ENCODE measurements around the gene AKIRIN1.

DNA sequence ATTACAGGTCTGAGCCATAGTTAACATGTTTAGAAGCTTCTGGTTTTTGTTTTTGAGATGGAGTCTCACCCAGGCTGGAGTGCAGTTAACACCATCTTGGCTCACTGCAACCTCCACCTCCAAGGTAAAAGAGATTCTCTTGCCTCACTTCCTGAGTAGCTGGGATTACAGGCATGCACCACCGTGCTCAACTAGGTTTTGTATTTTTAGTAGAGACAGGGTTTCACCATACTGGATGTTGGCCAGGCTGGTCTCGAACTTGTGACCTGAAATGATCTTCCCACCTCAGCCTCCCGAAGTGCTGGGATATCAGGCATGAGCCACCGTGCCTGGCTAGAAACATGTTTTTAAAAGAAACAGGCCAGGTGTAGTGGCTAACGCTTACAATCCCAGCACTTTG is 45.6 kb downstream of the AKIRIN1 start:
- TF ChIP-seq POLR2A (IDR thresholded peaks at IDR 0.05; ENCODE audit: low read depth, low read length): no peak
- TF ChIP-seq, protein P1, sequence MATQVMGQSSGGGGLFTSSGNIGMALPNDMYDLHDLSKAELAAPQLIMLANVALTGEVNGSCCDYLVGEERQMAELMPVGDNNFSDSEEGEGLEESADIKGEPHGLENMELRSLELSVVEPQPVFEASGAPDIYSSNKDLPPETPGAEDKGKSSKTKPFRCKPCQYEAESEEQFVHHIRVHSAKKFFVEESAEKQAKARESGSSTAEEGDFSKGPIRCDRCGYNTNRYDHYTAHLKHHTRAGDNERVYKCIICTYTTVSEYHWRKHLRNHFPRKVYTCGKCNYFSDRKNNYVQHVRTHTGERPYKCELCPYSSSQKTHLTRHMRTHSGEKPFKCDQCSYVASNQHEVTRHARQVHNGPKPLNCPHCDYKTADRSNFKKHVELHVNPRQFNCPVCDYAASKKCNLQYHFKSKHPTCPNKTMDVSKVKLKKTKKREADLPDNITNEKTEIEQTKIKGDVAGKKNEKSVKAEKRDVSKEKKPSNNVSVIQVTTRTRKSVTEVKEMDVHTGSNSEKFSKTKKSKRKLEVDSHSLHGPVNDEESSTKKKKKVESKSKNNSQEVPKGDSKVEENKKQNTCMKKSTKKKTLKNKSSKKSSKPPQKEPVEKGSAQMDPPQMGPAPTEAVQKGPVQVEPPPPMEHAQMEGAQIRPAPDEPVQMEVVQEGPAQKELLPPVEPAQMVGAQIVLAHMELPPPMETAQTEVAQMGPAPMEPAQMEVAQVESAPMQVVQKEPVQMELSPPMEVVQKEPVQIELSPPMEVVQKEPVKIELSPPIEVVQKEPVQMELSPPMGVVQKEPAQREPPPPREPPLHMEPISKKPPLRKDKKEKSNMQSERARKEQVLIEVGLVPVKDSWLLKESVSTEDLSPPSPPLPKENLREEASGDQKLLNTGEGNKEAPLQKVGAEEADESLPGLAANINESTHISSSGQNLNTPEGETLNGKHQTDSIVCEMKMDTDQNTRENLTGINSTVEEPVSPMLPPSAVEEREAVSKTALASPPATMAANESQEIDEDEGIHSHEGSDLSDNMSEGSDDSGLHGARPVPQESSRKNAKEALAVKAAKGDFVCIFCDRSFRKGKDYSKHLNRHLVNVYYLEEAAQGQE (IDR thresholded peaks at IDR 0.05; ENCODE audit: low read depth, low read length): no peak
- no peak for TF ChIP-seq CHD1 (IDR thresholded peaks at IDR 0.05; ENCODE audit: low read depth, low read length)
- no peak for TF ChIP-seq ZNF274 (IDR thresholded peaks at IDR 0.05; ENCODE audit: insufficient read depth, insufficient read length)
- TF ChIP-seq, protein P2, sequence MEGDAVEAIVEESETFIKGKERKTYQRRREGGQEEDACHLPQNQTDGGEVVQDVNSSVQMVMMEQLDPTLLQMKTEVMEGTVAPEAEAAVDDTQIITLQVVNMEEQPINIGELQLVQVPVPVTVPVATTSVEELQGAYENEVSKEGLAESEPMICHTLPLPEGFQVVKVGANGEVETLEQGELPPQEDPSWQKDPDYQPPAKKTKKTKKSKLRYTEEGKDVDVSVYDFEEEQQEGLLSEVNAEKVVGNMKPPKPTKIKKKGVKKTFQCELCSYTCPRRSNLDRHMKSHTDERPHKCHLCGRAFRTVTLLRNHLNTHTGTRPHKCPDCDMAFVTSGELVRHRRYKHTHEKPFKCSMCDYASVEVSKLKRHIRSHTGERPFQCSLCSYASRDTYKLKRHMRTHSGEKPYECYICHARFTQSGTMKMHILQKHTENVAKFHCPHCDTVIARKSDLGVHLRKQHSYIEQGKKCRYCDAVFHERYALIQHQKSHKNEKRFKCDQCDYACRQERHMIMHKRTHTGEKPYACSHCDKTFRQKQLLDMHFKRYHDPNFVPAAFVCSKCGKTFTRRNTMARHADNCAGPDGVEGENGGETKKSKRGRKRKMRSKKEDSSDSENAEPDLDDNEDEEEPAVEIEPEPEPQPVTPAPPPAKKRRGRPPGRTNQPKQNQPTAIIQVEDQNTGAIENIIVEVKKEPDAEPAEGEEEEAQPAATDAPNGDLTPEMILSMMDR (IDR thresholded peaks at IDR 0.05 in 2 of 3, conservative IDR thresholded peaks at IDR 0.05 in 1 of 3; ENCODE audit: control insufficient read depth in 2 of 3, extremely low read depth in 1 of 3, insufficient read depth in 1 of 3, low read depth in 3 of 3, low read length in 3 of 3): no peak
- no peak for TF ChIP-seq RAD21 (IDR thresholded peaks at IDR 0.05; ENCODE audit: insufficient read depth, low read depth, low read length)
- TF ChIP-seq SIN3A (IDR thresholded peaks at IDR 0.05; ENCODE audit: low read depth, low read length): no peak
- TF ChIP-seq ZNF24 (IDR thresholded peaks at IDR 0.05): no peak
